SKM-1 (cell line): ENCODE results near the gene FAM83G.

Source experiments
- DNase-seq: peaks from one replicate; lab custom pipeline; 2025; ENCODE audit not compliant: unreplicated experiment; lab: John Stamatoyannopoulos, UW

FAM83G gene

DNA sequence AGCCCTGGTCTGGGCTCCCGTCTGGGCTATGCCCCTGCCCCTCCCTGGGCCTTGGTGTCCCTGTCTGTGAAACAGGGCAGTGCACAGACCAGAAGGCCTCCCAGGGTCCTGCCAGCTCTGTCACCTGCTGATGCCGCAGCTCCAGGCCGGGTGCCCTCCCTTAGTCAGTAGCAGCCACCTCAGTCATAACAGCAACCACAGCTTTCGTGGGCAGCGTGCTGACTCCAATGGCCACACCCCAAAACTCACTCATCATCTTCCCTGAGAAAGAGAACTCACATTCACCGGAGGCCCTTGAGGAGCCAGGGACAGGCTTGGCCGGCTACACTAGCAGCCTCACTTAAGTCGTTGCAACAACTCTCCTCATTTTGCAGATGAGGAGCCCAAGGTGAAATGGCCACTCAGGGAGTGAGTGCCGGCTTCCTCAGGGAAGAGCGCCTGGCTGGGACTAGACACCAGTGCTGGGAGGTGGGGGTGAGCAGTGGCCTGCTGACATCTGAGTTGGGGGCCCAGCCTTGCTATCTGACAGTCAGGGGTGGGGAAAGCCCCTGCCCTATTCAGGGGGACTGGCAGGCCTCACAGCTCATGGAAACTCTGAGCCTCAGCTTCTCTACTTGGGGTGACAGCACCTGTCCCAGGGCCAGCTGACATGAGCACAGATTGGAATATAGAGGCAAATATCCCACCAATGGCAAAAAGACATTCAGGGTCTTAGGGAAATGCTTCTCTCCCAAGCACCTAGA, 30.0 kb downstream of the FAM83G start:
- DNase-seq, result no peak

- no peak for DNase-seq
Measured at GRCh38 chr17:18971801-18972200, 32.8 kb downstream of the FAM83G start.

DNA sequence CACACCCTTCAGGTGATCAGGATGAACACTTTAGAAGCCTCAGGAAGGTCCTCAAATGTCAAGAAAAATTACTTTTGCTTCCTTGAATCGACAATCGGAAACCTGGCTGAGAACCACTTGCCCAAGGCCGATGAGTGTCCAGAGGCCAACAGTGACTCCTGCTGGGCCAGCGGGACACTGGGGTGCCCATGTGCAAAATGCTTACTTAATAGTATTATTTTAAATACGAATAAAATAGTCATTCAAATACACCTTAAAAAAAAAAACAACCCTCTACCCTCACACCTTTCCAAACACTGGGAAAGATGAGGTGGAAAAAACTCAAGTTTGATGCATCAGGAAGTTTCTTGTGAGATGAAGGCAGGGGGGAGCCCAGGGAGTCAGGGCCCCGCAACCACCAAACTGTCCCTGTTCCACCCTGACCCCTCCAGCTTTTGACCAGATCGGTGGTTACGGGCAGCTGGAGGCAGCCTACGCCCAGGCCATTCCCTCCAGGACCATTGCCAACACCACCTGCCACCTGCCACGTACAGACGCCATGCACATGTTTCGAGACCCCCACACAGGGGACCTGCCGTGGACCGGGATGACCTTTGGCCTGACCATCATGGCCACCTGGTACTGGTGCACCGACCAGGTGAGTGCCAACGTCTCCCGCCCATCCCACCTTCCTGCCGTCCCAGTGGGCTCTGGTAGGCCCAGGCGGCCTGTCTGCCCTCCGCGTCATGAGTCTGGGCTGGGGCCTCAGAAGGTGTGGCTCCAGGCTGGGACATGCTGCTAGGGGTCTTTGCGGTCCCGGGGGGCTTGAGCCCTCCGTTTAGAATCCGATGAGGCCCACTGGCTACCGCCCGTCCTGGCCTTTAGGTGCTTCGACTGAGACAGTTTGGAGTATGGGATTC, 33.7 kb downstream of the FAM83G start:
- no peak for DNase-seq

- no peak for DNase-seq
Measured at GRCh38 chr17:18968945-18969887, 35.3 kb downstream of the FAM83G start.

DNA sequence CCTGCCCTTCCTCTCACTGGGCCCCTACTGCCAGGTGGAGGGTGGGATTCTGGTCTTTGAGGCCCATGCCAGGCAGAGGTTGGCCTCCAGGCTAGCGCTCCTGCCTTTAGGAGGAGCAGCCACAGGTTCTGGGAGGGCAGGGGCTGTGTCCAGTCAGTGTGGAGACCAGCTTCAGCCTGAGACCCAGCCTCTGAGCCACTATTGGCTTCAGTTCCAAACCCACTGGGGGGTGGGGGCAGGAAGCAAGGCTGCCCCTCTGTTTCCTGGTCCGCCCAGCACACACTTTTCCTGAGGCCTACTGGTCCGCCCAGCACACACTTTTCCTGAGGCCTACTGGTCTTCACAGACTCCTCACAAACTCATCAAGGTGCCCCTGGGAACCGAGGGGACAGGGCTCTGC, 36.2 kb downstream of the FAM83G start:
- DNase-seq, result no peak

GRCh38 chr17:18967916-18968315, 36.6 kb downstream of the FAM83G start:
- DNase-seq, result no peak

- DNase-seq, result no peak
Measured at GRCh38 chr17:18966831-18967624, 37.5 kb downstream of the FAM83G start.

- DNase-seq, result no peak
Measured at GRCh38 chr17:18965530-18966236, 38.9 kb downstream of the FAM83G start.

DNA sequence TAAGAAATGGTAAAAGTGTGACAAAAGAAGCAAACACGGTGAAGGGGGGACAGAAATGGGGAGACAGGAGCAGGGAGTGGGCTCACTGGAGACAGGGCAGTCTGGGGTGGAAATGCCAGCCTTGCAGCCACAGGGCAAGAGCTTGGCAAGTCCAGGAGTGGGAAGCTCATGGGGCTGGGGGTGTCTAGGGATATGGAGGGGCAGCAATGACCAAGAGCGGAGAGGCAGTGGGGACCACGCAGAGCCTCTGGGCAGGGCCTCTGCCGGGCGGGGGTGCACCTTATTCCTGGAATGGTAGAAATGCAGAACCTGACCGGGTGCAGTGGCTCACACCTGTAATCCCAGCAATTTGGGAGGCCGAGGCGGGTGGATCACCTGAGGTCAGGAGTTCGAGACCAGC, 40.0 kb downstream of the FAM83G start:
- DNase-seq, result no peak

DNA sequence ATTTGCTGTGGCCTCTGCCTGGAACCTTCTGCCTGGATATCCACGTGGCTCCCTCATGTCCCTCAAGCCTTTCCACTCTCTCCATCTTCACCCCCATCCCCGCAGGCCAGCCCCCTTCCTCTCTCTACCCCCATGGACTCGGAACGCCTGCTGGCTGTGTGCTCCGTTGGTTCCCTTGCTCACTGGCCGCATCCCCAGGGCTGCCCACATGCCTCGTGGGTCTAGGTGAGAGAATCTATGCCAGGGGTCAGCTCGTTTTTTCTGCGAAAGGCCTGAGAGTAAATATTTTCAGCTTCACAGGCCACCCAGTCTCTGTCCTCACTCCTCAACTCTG, 40.6 kb downstream of the FAM83G start:
- DNase-seq, result no peak

DNA sequence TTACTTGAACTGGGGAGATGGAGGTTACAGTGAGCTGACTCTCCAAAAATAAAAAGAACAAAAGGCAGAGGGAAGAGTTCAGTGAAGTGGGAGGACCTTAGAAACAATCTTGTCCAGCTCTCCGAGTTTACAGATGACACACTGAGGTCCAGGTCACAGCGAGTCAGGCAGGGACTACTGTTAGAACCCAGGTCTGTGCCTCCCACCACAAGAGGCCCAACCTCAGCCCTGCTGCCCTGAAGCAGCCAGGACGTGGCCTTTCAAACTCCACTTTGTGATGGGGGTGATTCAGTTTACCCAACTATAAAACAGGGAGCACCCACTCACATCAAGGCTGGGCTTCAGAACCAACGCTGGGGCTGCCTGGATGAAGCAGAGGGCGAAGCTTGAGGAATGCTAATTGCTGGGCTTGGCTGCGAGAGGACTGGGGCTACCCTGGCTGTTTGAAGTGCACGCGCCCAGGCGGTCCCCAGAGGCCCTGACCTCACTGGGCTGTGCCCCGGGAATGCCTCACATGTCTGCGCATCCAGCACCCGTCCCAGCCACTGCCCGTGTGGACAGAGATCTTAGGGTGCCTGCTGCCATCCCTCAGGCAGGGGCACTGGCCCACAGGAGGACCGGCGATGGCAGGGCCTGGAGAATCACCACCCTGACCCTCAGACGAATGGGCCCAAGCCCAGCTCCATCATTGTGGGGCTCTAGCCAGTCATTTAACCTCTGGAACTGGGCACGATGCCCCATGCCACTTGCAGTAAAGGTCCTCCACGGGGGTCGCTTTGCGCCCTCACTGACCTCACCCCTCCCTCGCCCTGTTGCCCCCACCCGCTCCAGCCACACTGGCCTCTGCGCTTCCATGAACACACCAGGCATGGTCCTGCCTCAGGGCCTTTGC, 41.2 kb downstream of the FAM83G start:
- no peak for DNase-seq

- DNase-seq, result no peak
Measured at GRCh38 chr17:18962494-18962815, 42.1 kb downstream of the FAM83G start.

DNA sequence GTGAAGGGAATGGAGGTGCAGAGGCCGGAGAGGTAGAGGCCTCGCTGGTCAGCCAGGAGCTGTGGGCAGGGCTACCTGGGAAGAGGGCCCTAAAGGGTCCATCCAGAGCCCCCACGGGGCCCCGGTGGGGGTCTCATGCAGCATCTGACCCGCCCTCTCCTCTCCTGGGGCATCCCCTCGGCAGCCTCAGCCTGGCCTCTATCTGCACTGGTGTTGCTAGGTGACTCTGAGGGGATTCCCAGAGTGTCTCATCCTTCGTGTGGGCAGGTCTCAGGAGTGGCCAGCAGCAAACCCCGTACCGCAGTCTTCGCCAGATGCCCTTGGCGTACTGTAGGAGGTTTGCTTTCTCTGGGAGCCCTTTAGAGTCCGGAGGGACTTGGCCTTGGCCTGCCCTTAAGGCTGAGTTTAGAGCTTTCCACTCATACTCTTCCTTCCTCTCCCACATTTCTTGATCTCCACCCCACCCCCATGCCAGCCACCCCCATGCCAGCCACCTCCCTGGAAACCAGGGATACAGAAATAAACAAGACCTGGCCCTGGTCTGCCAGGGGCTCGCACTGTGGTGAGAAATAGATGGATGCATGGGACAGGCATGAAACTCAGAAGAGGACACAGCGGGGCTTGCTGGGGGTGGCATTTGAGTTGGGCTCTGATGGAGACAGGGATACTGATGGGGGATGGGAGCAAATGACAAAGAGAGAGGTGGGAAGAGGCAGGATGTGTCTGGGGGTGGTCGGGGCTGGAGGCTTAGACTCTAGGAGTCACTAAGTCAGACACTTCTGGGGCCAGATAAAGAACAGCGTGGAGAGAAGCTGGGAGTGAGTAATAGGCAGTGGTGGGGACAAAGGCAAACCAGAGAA, 42.7 kb downstream of the FAM83G start:
- no peak for DNase-seq

DNA sequence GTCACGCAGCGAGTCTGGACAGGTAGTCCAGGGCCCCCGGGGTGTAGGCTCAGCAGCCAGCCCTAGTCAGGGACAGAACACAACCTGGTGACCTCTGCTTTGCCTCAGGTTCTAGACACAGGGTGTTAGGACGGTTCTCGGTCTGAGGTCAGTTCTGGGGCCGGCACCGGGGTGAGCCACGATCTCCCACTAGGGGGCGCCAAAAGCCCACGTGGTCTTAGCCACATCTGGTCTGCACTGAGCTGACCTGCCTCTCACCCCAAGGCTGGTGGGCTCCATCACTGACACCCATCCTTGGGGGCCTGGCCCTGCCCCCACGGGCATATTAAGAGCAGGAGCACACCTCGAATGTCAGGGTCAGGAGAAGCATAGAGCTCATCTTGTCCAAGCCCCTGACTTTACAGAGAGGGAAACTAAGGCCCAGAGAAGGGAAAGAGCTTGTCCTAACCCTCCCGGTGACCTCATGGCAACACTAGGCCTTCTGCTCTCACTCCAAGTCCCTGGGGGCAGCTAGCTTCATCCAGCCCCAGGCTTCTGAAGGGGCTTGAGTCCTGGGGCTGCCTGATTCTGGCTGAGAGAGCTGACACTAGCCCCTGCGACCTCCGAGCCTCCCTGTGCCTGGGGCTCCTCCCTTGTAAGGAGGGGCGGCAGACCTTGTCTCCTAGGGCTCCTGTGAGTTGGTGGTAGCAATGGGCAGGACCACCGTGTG, 43.6 kb downstream of the FAM83G start:
- peak; percentile 42 for DNase-seq

DNA sequence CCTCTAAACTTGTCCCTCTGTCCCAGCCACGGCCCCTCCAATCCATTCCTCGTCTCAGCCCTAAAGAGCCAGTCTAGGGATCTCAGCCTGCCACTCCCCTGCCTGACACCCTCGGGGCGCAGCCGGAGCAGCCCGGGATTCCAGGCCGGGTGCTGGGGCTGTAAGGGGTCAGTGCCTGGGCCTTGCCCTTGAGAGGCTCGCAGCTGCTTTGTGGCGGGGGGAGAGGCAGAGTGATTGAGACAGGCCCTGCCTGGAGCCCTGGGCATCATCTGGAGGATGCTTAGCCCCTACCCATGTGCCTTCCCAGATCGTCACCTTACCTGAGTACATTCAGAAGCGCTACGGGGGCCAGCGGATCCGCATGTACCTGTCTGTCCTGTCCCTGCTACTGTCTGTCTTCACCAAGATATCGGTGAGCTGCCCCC, 44.3 kb downstream of the FAM83G start:
- no peak for DNase-seq

GRCh38 chr17:18959845-18960240, 44.7 kb downstream of the FAM83G start:
- no peak for DNase-seq

DNA sequence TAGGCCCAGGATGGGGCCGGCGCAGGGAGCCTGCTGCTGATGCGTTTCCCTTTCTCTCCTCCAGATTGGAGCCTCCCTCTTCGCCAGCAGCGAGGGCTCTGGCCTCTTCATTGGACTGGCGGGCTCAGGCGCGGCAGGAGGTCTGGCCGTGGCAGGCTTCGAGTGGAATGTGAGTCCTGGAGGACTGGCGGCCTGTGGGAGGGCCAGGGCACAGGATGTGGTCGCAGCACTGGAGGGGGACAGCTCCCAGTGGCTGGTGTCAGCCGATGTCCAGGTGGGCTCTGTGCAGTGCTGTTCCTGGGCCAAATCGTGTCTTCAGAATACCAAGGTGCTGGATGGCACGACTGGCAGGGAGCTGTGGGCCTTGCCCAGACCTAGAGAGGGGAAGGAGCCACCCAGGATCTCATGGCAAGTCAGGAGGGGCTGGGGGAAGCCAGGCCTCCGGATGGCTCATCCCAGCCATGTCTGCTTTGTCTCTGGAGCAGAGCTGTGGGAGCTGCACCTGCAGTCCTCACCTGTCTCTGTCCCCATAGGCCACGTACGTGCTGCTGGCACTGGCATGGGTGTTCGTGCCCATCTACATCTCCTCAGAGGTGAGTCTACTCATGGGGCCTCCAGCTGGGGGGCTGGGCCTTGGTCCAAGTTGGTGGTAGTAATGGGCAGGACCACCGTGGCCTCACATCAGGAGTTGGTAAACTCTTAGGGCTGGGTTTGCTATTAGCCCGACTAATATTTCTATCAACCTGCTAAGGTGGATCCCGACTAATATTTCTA, 45.3 kb downstream of the FAM83G start:
- DNase-seq, result no peak
